ENCODE data around the gene STYXL2.

The STYXL2 gene

GRCh38 chr1:167110586-167110985, 16.7 kb downstream of the STYXL2 start:
- no peak for DNase-seq

GRCh38 chr1:167111868-167112709, 18.2 kb downstream of the STYXL2 start:
- DNase-seq = no peak

- no peak for DNase-seq
Measured at GRCh38 chr1:167114725-167115124, 20.9 kb downstream of the STYXL2 start.

- DNase-seq = no peak
Measured at GRCh38 chr1:167115655-167116054, 21.8 kb downstream of the STYXL2 start.

- no peak for DNase-seq
Measured at GRCh38 chr1:167116174-167116573, 22.3 kb downstream of the STYXL2 start.

- no peak for DNase-seq
Measured at GRCh38 chr1:167117225-167117624, 23.4 kb downstream of the STYXL2 start.

- DNase-seq = no peak
Measured at GRCh38 chr1:167118188-167118587, 24.3 kb downstream of the STYXL2 start.

GRCh38 chr1:167119696-167120095, 25.8 kb downstream of the STYXL2 start:
- no peak for DNase-seq

GRCh38 chr1:167120899-167121298, 27.0 kb downstream of the STYXL2 start:
- DNase-seq = no peak

GRCh38 chr1:167121375-167122120, 27.7 kb downstream of the STYXL2 start:
- DNase-seq = peak; percentile 20 to 36

GRCh38 chr1:167122121-167122480, 28.2 kb downstream of the STYXL2 start:
- DNase-seq = no peak

GRCh38 chr1:167122568-167122967, 28.7 kb downstream of the STYXL2 start:
- no peak for DNase-seq

- no peak for DNase-seq
Measured at GRCh38 chr1:167126317-167126716, 32.4 kb downstream of the STYXL2 start.

- no peak for DNase-seq
Measured at GRCh38 chr1:167126811-167127210, 32.9 kb downstream of the STYXL2 start.

- no peak for DNase-seq
Measured at GRCh38 chr1:167127236-167127635, 33.4 kb downstream of the STYXL2 start.

GRCh38 chr1:167127661-167128060, 33.8 kb downstream of the STYXL2 start:
- DNase-seq = no peak

- DNase-seq = no peak
Measured at GRCh38 chr1:167128261-167129227, 34.7 kb downstream of the STYXL2 start.

- DNase-seq = peak in 1 of 2 donors; percentile 76
Measured at GRCh38 chr1:167130829-167131510, 37.1 kb downstream of the STYXL2 start.

GRCh38 chr1:167132301-167133010, 38.6 kb downstream of the STYXL2 start:
- no peak for DNase-seq

- no peak for DNase-seq
Measured at GRCh38 chr1:167135281-167135840, 41.5 kb downstream of the STYXL2 start.

- no peak for DNase-seq
Measured at GRCh38 chr1:167136191-167136614, 42.3 kb downstream of the STYXL2 start.
